ENCODE measurements around the gene STOX2.

The STOX2 gene

DNA sequence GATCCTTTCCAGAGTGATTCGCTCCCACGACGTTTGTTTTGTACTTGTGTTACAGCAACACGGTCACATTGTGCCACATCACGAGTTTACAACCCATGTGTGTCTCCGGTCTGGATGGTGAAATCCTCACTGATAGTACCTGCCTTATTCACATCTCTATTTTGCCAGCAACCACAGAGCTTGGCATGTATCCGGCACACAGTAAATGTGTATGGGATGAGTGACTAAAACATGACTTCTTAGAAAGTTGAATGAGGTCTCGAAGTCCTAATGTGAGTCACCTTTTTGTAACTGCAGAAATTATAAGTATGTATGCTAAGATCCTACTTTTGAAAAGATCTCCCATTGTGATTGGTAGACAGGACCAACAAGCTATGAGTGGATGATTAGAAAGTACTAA is 7.5 kb downstream of the STOX2 start:
- H3K4me3 ChIP-seq: no peak overlapping the region
- no peaks in the 10 kb centered on the region for H3K27me3 ChIP-seq
- no peaks in the 10 kb centered on the region for H3K9me3 ChIP-seq
- H3K36me3 ChIP-seq: no peaks in the 10 kb centered on the region
- no peak for DNase-seq
- H3K27ac ChIP-seq: no peak overlapping the region
- intact Hi-C loops (cut with DNase I; ENCODE audit: low total_unique reads): no loop called here
- H3K4me1 ChIP-seq: peaks cover 0 to under 1% (median 0%) of the 10 kb centered on the region in 4 donors
- TF ChIP-seq, protein P1, sequence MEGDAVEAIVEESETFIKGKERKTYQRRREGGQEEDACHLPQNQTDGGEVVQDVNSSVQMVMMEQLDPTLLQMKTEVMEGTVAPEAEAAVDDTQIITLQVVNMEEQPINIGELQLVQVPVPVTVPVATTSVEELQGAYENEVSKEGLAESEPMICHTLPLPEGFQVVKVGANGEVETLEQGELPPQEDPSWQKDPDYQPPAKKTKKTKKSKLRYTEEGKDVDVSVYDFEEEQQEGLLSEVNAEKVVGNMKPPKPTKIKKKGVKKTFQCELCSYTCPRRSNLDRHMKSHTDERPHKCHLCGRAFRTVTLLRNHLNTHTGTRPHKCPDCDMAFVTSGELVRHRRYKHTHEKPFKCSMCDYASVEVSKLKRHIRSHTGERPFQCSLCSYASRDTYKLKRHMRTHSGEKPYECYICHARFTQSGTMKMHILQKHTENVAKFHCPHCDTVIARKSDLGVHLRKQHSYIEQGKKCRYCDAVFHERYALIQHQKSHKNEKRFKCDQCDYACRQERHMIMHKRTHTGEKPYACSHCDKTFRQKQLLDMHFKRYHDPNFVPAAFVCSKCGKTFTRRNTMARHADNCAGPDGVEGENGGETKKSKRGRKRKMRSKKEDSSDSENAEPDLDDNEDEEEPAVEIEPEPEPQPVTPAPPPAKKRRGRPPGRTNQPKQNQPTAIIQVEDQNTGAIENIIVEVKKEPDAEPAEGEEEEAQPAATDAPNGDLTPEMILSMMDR (IDR thresholded peaks at IDR 0.05): no peak

- no peaks in the 10 kb centered on the region for H3K27me3 ChIP-seq
- no peaks in the 10 kb centered on the region for H3K4me1 ChIP-seq
- DNase-seq: no peak
- no peaks in the 10 kb centered on the region for H3K9me3 ChIP-seq
- H3K36me3 ChIP-seq: no peaks in the 10 kb centered on the region
- no peak overlapping the region for H3K27ac ChIP-seq
- intact Hi-C loops (cut with DNase I; ENCODE audit: low total_unique reads): loop anchor here (2.0 kb wide), 1 partner anchor 21 kb away; no protein-coding TSS in a partner anchor
- TF ChIP-seq, protein P1 (IDR thresholded peaks at IDR 0.05): no peak
- H3K4me3 ChIP-seq: no peak overlapping the region
Measured at GRCh38 chr4:183915976-183916375, 10.9 kb downstream of the STOX2 start.

DNA sequence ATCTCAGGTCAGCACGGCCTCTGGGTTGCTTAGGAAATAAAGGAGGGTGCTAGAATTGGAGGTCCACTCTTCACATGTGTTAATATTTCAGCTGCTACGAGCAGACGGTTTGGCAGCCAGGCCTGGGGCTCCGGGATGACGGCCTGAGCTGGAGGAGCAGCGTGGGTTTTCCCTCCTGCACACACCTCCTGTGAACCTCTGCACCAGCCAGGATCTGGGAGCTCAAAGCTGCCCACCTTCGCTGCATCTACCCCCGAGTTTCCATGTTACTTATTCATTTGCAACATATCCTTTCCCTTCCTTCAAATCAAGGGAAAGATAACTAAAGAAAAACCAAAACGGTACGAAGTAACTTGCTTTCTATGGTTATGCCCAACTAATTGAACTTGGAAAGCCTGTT is 13.6 kb downstream of the STOX2 start:
- DNase-seq: no peak
- H3K36me3 ChIP-seq: no peaks in the 10 kb centered on the region
- no peaks in the 10 kb centered on the region for H3K27me3 ChIP-seq
- H3K9me3 ChIP-seq: no peaks in the 10 kb centered on the region
- intact Hi-C loops (cut with DNase I; ENCODE audit: low total_unique reads): no loop called here
- H3K4me1 ChIP-seq: no peaks in the 10 kb centered on the region
- H3K4me3 ChIP-seq: no peak overlapping the region
- TF ChIP-seq, protein P1 (IDR thresholded peaks at IDR 0.05): no peak
- no peak overlapping the region for H3K27ac ChIP-seq

GRCh38 chr4:183919141-183919540 is 14.0 kb downstream of the STOX2 start:
- intact Hi-C loops (cut with DNase I; ENCODE audit: low total_unique reads): no loop called here
- Histone ChIP-seq H3K27ac (no peak overlapping the region), H3K4me3 (no peak overlapping the region), H3K27me3 (no peaks in the 10 kb centered on the region), H3K36me3 (no peaks in the 10 kb centered on the region), H3K4me1 (no peaks in the 10 kb centered on the region), H3K9me3 (no peaks in the 10 kb centered on the region)
- TF ChIP-seq, protein P1 (IDR thresholded peaks at IDR 0.05): no peak
- DNase-seq: no peak

- no peak for DNase-seq
- H3K4me3 ChIP-seq: no peak overlapping the region
- H3K4me1 ChIP-seq: no peaks in the 10 kb centered on the region
- TF ChIP-seq, protein P1 (IDR thresholded peaks at IDR 0.05): no peak
- no peaks in the 10 kb centered on the region for H3K9me3 ChIP-seq
- H3K36me3 ChIP-seq: no peaks in the 10 kb centered on the region
- H3K27me3 ChIP-seq: no peaks in the 10 kb centered on the region
- intact Hi-C loops (cut with DNase I; ENCODE audit: low total_unique reads): no loop called here
- no peak overlapping the region for H3K27ac ChIP-seq
Measured at GRCh38 chr4:183920512-183920911, 15.4 kb downstream of the STOX2 start.

DNA sequence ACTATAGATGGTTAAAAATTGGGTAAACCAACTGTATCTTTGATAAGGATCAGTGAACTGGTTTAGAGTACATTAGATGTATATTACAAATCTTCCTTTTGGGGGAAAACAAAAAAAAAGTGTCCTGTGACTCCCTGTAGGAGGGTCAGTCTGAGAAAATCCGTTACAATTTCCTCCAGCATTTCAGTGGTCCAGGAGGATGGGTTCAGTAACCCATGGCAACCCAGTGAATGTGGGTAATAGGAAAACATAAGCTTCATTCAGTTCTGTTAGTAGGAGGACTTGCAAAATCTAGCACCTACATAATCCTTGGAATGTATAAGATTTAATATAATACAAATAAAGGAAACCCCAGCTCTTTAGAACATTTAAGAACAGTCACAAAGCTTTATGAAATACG is 16.2 kb downstream of the STOX2 start:
- Histone ChIP-seq H3K36me3 (no peaks in the 10 kb centered on the region), H3K4me3 (no peak overlapping the region), H3K4me1 (no peaks in the 10 kb centered on the region), H3K9me3 (no peaks in the 10 kb centered on the region), H3K27ac (no peak overlapping the region), H3K27me3 (no peaks in the 10 kb centered on the region)
- DNase-seq: no peak
- intact Hi-C loops (cut with DNase I; ENCODE audit: low total_unique reads): no loop called here
- TF ChIP-seq, protein P1 (IDR thresholded peaks at IDR 0.05): no peak

Data from tibial artery (tissue), 4 donors.